Endometrial microvascular endothelial cells (primary cell): ENCODE data around the gene XRCC6. TPM values are rescaled to one million over a fixed set of nuclear protein-coding genes. Genes with fewer than 3 reads are reported as not detected.
"Not testable (repeated sequence)": the region's sequence is repeated elsewhere in the genome, so short reads cannot be mapped to it uniquely, and the experiment has no call there.

ENCODE experiments used
- in situ Hi-C: cut with HindIII; loops from 2 replicates; pipeline ENCODE4 v1.10.0; 2017; ENCODE audit warnings: low sequenced_read_pairs, low pct_unique_long_range_greater_than_20kb; ENCODE audit errors: inconsistent ontology term
- total RNA-seq: library from RNA; depleted of rRNA; stranded (reverse); fragments of >200 nt; gene quantifications from one replicate; pipeline ENCODE4 v1.2.3, GENCODE V29; 2015; ENCODE audit errors: inconsistent ontology term

XRCC6 gene
- total RNA-seq, 1 donor from 2014 or later, result 481 TPM

DNA sequence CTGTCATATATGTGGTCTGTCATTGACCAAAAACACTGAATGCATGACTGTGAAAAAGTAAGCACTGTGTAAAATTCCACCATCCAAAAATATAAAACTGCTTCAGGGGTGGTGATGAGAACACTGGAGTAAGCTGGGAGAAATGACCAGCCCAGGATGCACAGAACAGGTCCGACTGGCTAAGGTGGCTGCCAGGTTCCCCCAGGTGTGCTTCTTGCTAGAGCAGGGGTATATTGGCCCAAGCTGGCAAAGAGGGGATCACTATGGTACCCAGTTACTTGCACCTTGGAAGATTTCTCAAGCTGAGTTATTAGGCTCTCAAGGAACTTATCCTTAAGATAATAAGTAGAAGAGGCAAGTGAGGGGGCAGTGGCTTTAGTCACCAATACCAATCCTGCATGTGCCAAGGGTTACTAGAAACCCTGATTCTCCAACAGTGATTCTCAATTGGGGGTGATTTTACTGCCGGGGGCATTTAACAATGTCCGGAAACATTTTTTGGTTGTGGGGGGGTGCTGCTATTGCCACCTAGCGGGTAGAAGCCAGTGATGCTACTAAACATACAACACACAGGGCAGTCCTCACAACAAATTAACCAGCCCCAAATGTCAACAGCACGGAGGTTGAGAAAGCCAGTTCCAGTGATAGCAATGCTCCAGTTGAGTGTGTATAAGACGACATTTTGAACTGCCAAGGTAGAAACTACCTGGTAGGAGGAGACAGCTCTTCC, 51.9 kb downstream of the XRCC6 start:
- in situ Hi-C loops, result no loop called here

DNA sequence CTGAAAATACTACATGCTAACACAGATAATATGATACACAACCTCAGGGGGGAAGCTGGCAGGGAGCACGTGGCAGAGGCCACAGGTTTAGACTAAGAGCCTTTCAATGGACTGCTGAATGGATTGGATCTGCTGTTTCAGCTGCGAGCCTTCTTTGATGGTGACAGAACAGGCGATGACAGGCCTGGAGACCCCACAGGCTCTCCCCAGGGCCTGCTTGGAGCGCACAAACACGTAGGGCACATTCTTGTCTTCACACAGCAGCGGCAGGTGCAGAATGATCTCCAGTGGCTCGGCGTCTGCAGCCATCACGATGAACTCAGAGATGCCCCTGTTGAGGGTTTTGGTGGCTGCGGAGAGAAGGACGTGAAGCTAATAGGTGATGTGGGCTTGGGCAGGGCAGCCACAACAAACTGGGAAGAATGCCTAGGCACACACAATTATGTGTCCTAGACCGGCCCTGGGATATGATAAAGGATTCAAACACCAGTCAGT, 53.8 kb downstream of the XRCC6 start:
- in situ Hi-C loops, result no loop called here

DNA sequence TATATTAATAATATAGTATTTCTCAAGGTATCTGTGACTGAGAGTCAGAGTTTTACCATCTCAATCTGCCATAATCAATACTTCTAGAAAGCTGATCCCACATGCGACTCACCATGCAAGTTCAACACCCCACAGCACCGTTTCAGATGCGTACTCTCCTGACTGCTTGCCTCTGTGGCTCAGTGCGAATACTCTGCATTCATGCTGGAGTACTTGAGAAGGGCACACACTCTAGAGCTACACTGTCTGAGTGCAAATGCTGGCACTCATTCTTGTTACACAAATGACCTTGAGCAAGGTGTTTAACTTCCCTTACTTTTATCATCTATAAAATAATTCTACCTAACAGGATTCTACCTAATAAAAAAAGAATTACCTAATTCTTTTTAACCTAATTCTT, 55.0 kb downstream of the XRCC6 start:
- in situ Hi-C loops, result no loop called here

DNA sequence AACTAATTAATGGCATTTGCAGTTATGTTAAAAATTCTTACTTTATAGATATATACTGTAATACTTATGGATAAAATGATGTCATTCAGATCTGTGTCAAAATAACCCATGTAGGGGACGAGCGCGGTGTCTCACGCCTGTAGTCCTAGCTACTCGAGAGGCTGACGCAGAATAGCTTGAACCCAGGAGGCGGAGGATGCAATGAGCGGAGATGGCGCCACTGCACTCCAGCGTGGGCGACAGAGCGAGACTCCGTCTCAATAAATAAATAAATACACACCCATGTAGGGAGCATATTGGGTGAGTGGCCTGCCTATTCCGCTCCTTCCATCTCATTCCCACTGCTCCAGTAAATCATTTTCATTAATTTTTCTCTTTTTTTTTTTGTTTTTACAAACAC, 60.5 kb downstream of the XRCC6 start:
- in situ Hi-C loops, result no loop called here

DNA sequence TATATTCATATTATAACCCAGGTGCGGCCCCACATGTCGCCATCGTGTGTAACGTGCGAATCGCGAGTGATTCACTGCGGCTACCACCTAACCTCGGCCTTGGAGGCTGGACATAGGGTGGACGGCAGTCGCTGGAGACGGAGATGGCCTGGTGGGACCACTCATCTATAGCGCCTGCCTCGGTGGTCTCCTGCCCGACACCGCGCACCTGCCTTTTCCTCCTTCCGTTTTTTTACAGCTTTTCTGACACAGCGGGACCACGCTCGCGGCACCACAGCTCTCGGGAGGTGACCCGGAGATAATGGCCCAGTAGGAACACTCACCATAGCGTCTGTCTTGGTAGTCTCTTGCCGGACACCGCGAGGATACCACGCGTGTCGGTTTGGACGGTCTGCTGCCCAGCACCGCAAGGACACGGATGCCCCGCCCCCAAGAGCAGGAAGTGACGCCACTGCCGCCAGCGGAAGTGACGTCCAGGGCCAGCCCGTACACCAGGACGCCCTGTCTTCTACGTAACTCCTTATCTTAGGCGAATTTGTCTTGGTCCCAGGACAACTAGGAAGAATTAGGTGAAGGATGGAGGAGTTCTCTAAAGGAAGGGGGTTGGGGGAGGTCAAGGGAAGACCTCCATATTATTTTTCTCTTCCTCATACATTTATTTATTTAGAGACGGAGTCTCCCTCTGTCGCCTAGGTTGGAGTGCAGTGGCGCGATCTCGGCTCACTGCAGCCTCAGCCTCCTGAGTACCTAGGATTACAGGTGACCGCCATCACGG, 61.1 kb downstream of the XRCC6 start:
- in situ Hi-C loops, result no loop called here

DNA sequence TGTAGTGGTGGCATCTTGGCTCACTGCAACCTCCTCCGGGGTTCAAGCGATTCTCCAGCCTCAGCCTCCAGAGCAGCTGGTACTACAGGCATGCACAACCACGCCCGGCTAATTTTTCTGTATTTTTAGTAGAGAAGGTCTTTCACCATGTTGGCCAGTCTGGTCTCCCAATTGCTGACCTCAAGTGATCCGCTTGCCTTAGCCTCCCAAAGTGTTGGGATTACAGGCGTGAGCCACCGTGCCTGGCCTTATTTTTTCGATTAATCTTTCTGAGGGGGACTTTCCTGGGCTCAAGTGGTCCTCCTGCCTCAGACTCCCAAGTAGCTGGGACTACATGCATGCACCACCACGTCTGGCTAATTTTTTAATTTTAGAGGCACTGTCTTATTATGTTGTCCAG, 62.0 kb downstream of the XRCC6 start:
- in situ Hi-C loops, result no loop called here

DNA sequence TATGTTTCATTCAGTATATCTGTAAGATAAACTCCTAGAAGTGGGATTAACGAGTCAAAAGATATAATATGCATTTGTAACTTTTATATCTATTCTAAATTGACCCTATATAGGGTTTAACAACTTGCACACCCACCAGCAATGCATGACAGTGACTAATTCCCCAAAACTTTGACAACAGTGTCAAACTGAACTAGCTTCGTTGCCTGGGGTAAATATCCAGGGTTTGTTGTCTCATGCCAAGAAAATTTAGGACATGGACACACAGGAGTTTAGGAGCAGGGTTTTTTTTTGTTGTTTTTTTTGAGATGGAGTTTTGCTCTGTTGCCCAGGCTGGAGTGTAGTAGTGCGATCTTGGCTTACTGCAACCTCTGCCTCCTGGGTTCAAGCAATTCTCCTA, 62.5 kb downstream of the XRCC6 start:
- in situ Hi-C loops, result no loop called here

DNA sequence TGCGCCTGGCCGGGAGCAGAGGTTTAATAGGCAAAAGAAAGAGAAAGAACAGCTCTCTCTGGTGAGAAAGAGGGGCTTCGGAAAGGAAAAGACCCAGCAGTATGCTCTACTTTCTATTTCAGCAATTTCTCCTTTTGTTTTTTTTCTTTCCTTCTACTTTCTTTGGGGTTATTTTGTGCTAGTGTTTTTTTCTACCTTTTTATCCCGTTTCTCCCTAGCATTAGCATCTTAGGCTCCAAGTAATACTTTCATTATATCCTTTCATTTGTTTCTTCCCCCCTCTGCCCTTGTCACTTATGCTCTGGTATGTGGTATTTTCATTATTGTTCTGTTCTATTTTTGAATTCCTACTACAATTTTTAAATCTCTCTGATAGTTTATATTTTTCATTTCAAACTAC, 63.1 kb downstream of the XRCC6 start:
- in situ Hi-C loops, result no loop called here

DNA sequence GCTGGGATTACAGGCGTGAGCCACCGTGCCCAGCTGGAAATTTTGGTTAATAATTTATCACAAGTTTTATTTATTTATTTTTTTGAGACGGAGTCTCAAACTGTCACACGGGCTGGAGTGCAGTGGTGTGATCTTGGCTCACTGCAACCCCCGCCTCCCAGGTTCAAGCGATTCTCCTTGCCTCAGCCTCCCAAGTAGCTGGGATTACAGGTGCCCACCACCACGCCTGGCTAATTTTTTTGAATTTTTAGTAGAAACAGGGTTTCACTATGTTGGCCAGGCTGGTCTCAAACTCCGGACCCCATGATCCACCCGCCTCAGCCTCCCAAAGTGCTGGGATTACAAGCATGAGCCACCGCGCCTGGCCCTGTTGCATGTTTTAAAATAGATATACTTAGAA, 65.8 kb downstream of the XRCC6 start:
- in situ Hi-C loops, result not testable (repeated sequence)

DNA sequence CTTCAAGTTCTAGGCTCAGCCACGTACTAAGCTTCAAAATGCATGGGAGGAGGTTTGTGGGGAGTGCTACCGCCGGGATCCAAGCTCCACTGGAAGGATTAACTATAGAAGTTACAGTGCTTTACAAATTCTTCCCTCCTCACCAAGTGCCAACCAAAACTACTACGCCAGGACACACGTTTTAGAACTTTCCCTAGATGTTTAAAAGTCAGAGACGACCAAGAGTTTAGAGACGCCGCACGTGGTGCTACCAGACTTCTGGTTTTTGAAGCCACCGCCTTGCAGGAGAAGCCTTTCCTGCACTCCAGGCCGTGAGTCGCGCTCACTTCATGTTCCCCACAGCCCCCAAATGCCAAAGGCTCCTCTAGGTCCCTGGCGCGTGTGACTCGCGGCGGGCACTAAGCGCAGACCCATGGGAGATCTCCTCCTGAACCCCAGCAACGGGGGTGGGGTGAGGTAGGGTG, 66.8 kb downstream of the XRCC6 start:
- in situ Hi-C loops, result no loop called here

DNA sequence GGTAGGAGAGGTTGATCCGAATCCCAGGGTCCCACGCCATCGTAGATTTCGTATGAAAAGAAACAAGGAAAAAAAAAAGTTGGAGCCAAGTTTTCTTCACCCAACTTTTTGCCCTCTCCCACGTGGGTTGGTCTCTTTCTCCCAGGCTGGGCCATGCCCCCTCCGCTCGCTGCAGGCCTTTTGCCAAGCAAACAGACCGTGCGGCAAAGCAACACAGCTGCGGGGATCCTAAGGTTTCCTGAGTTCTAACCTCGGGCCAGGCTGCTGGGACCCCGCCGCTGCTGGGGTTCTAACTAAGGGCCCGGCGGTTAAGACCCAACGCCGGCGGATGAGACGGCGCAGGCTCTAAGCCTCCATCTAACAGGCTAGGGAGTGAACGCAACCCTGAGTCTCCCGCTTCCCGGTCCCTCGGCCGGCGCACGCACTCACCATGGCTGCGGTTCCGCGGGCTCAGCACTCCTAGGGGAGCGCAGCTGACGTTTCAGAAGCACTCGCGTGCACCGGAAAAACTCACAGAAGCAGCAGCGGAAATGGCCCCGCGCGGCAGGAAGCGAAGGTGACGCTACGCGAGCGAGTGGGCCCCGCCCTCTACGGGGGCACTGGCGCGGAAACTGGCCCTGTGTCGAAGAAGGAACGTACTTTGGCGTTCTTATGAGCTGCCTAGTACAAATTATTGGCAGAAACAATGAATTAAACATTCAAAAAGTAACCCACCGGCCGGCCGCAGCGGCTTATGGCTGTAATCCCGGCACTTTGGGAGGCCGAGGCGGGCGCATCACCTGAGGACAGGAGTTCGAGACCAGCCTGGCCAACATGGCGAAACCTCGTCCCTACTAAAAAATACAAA, 67.5 kb downstream of the XRCC6 start, which contains the start of gene SNU13:
Gene SNU13 (minus strand): TSS at position 503 of the 847 bp plus-strand sequence. CDS start 71 bp downstream, at position 432.
- in situ Hi-C loops, result no loop called here

DNA sequence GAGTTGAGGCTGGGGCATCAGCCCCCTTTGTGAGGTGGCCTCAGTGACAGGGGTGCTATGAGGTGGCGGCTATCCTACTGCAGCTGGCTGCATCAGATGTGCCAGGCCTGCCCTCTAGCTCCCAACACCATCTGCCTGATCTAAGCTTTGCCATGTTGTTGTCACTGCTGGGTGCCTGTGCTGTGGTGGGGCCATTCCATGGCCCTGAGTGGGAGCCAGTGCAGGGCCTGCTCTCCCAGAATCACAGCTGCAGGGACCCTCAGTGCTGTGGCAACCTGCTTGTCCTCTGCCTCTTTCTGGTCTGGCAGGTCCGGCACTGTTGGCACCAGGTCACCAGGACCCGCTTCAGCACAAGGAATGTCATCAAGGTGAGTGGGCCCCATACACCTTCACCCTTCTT, 69.4 kb downstream of the XRCC6 start:
- in situ Hi-C loops, result no loop called here

DNA sequence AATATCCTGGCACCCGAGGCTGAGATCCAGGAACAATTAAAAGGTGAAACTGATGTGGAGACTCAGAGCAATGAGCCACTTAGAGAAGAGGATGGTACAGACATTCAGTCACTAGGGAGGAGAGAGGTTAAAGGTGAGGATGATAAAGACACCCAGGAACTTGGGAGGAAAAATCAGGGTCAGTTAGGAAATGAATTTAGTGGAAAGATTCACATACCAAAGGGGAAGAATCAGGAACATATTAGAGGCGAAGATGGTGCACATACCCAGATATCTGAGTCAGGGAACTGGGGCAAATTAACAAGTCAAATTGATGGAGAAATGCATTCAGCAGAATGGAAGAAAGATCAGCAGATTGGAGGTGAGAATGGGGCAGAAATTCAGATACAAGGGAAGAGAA, 74.1 kb downstream of the XRCC6 start:
- in situ Hi-C loops, result no loop called here

DNA sequence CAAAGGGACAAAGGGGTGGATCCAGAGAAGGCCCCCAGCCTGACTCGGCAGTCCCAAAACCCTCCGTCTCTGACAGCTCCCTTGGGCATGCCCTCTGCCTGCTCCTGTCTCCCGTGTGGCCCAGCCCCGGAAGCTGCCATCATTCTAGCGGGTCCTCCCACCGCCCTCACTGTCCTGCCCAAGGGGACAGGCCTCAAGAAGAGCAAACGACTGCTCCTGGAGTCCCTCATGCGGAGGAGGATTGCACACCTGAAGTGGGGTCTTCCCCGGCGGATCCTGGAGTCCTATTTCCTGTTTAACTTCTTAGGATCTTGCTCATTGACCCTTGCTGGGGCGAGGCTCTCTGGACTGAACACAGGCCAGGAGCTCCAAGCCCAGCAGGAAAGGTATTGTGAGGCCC, 75.6 kb downstream of the XRCC6 start:
- in situ Hi-C loops, result no loop called here

DNA sequence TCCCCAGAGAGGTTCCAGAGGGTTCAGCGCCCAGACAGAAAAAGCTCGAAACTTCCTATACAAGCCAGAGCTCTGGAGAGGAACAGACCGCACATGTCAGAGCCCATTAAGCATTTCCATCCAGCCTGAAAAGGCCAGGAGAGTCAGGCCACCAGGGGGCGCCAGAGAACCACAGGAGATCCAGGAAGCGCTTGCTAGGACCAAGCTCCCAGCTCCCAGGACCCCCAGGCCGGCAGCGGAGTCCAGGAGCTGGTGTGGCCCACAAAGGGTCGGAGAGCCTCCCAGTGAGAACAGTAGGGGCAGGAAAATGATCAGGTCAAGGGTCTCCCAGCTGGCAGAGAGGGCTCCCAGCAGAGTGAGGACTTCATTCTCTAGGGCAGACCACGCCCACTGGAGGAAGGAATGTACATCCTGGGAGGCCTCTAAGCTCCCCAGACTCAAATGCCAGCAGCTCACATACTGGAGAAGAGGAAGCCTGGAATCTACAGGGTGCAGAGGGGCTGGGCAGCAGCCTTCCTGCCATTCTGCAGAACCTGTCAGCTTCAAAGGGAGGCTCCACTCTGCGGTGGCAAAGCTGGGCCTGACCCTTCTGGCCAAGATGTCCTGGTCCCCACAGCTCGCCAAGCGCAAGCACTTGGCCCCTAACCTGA, 76.2 kb downstream of the XRCC6 start:
- in situ Hi-C loops, result no loop called here

DNA sequence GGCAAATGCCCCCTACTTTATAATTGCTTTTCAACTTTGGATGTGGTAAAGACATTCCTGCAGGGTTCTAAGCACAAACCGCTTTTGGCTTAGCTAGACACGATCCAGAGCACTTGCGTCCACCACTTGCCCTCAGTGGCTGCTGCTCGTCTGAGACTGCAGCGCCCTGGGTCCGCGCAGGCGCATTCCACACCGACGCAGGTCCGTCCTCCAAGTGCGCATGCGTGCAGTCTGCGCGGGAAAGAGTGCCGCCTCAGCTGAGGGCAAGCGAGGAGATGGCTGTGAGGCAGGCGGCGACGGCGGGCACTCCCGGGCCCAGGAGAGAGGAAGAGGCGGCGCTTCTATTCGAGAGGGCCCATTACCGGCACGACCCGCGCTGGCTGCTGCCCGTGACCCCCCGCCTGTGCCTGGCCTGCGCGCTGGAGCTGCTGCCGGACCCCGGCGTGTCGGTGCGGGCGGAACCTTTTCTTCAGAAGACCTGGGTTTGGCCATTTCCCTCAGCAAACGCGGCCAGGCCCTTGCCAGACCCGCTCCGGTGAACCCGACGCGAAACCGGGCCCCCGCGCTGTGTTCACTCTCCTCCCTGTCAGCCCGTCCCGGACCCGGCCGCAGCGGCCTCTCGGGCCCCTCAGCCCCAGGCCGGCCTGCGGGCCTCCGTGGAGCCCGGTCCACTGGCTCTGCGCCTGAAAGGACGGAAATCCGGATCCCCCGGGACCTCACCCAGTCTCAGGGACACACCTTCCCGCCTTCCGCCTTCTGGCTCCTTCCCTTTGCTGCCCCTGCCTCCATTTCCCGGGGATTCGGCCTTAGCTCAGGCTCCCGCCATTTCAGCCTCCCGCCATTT, 78.4 kb downstream of the XRCC6 start, which contains the start of gene MEI1:
Gene MEI1 (plus strand): TSS at position 240 of the 844 bp plus-strand sequence. CDS start 36 bp downstream, at position 276.
- in situ Hi-C loops, result no loop called here

DNA sequence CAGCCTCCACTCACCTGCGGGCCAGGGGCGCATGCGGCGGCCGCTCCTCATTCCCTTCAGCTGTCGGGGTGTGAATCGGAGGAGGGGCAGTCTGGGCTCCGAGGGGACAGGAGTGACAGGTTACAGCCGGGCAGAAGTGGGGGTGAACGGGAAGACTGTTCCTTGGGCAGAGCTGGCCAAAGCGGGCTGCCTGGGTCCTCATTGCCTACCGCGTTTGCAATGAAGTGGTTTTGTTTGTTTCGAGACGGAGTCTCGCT, 78.9 kb downstream of the XRCC6 start:
- in situ Hi-C loops, result no loop called here

DNA sequence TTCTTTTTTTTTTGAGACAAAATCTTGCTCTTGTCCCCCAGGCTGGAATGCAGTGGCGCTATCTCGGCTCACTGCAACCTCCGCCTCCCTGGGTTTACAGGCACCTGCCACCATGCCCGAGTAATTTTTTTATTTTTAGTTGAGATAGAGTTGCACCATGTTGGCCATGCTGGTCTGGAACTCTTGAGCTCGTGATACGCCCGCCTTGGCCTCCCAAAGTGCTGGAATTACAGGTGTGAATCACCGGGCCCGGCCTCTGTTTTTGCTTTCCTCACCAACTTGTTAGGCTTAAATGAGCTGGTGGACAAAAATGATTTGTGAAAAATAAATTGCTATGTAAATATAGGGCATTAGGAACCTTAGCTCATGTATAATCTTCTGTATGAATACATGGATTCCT, 81.7 kb downstream of the XRCC6 start:
- in situ Hi-C loops, result no loop called here
